ENCODE measurements around the gene DHX36. TPM values are rescaled to one million over a fixed set of nuclear protein-coding genes. Genes with fewer than 3 reads are reported as not detected.

The DHX36 gene
- total and polyA plus RNA-seq, 12 donors, result 17.4 to 84.6 (median 43.1) TPM

DNA sequence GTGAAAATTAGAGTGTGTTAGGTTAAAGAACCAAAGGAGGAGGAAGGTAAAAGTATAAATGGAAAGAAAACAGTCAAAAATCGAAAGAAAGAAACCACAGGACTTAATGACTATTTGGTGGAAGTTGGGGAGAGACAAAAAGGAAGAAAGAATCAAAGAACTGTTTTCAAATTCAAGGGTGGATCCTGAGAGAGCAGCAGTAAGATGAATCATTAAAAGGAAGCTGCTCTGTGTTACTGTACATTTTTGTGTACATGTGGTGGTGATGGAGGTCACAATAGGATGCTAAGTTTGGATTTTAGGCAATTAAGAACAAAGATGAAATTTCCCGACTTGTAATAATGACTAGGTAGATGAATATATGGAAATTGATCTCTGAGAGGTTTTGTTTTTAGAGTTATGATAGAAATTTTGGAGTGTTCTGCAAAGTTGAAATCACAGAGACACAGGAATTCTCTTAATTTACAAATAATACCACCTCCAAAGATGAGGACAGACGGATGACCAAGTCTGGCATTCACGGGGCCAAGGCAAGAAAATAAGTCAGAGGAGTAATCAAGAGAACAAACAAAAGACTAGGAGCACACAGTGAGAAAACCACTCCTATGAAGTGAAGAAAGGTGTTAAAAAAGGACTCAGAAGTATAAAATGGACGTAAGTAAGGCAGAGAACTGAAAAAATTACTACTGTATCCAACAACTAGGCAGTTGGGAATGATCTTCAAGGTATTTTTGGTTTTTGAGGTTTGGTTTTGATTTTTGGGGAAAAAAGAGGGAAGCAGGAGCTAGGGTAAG is 7.1 kb downstream of the DHX36 start:
- H3K4me1 ChIP-seq (replicated peaks in 1 of 2), result peaks cover 0 to 55% of the 10 kb centered on the region in 2 donors
- intact Hi-C loops (cut with DNase I), result no loop called here
- WGBS, 4 donors, result 77 to 82% (median 79%) methylated on average over 5 of the region's 5 CpGs
- H3K4me3 ChIP-seq, result no peak overlapping the region
- no peak for TF ChIP-seq POLR2A (IDR thresholded peaks at IDR 0.05)
- TF ChIP-seq, protein P1, sequence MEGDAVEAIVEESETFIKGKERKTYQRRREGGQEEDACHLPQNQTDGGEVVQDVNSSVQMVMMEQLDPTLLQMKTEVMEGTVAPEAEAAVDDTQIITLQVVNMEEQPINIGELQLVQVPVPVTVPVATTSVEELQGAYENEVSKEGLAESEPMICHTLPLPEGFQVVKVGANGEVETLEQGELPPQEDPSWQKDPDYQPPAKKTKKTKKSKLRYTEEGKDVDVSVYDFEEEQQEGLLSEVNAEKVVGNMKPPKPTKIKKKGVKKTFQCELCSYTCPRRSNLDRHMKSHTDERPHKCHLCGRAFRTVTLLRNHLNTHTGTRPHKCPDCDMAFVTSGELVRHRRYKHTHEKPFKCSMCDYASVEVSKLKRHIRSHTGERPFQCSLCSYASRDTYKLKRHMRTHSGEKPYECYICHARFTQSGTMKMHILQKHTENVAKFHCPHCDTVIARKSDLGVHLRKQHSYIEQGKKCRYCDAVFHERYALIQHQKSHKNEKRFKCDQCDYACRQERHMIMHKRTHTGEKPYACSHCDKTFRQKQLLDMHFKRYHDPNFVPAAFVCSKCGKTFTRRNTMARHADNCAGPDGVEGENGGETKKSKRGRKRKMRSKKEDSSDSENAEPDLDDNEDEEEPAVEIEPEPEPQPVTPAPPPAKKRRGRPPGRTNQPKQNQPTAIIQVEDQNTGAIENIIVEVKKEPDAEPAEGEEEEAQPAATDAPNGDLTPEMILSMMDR (IDR thresholded peaks at IDR 0.05), result no peak
- no peak overlapping the region for H3K27ac ChIP-seq
- DNase-seq, result no peak
- no peaks in the 10 kb centered on the region for H3K9me3 ChIP-seq (replicated peaks in 1 of 3)
- peaks cover 0 to 13% of the 10 kb centered on the region in 2 donors for H3K36me3 ChIP-seq (replicated peaks in 1 of 2)
- H3K27me3 ChIP-seq, result no peaks in the 10 kb centered on the region

DNA sequence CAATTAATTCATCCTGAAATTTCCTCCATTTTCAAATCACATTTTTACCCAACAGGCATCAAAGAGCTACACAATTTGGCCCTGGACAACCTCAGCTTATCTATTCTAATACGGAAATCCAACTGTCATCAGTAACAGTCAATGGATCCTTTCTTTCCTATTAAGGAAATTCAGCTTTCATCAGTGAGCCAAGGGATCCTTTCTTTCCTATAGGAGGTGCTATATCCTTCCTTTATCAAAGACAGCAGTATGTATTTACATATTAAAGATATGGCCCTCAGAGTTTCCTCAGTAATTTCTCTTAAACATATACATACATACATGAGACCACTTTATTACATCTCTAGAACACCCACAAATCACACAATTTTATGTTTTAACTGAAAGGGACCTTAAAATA is 10.1 kb downstream of the DHX36 start:
- no peak overlapping the region for H3K4me3 ChIP-seq
- peaks cover 0 to 21% of the 10 kb centered on the region in 2 donors for H3K36me3 ChIP-seq (replicated peaks in 1 of 2)
- TF ChIP-seq POLR2A (IDR thresholded peaks at IDR 0.05), result no peak
- TF ChIP-seq, protein P1 (IDR thresholded peaks at IDR 0.05), result no peak
- intact Hi-C loops (cut with DNase I), result no loop called here
- 88 to 95% (median 94%) methylated on average over 1 of the region's 1 CpG for WGBS, 4 donors
- H3K9me3 ChIP-seq (replicated peaks in 1 of 3), result no peaks in the 10 kb centered on the region
- H3K27me3 ChIP-seq, result no peaks in the 10 kb centered on the region
- peaks cover 0 to 26% of the 10 kb centered on the region in 2 donors for H3K4me1 ChIP-seq (replicated peaks in 1 of 2)
- no peak for DNase-seq
- H3K27ac ChIP-seq, result no peak overlapping the region

DNA sequence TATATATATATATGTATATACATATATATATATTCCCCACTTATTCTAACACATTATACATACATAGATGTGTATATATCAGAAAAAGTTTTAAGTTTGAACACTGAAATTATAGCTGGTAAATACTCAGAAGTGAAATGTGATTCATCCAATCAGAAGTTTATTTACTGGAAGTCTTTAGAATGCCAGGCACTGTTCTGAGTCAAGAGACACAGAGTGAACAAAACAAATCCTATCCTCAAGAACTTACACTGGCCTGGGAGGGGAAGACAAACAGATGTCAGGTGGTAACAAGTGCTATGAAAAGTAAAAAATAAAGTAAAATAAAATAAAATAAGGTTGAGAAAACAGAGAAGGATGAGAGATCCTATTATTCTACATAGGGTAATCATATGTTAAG is 13.4 kb downstream of the DHX36 start:
- peaks cover 0 to 28% of the 10 kb centered on the region in 2 donors for H3K36me3 ChIP-seq (replicated peaks in 1 of 2)
- DNase-seq, result no peak
- no peaks in the 10 kb centered on the region for H3K9me3 ChIP-seq (replicated peaks in 1 of 3)
- peaks cover 0 to 8% of the 10 kb centered on the region in 2 donors for H3K4me1 ChIP-seq (replicated peaks in 1 of 2)
- intact Hi-C loops (cut with DNase I), result no loop called here
- H3K27me3 ChIP-seq, result no peaks in the 10 kb centered on the region
- no peak overlapping the region for H3K4me3 ChIP-seq
- H3K27ac ChIP-seq, result no peak overlapping the region
- TF ChIP-seq, protein P1 (IDR thresholded peaks at IDR 0.05), result no peak
- no peak for TF ChIP-seq POLR2A (IDR thresholded peaks at IDR 0.05)

DNA sequence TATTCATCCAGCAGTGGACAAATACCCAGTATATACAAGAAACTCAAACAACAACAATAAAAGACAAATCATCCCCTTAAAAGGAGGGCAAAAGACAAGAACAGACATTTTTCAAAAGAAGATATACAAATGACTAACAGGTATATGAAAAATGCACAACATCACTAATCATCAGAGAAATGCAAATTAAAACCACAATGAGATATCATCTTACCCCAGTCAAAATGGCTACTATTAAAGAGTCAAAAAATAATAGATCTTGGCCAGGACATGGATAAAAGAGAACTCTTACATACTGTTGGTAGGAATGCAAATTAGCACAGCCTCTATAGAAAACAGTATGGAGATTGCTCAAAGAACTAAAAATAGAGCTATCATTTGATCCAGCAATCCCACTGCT is 16.9 kb downstream of the DHX36 start:
- Histone ChIP-seq H3K27me3 (no peaks in the 10 kb centered on the region), H3K4me3 (no peak overlapping the region), H3K4me1 (replicated peaks in 1 of 2) (peaks cover 0 to 3% of the 10 kb centered on the region in 2 donors), H3K27ac (no peak overlapping the region), H3K36me3 (replicated peaks in 1 of 2) (peaks cover 0 to 46% of the 10 kb centered on the region in 2 donors), H3K9me3 (replicated peaks in 1 of 3) (no peaks in the 10 kb centered on the region)
- no peak for DNase-seq
- intact Hi-C loops (cut with DNase I), result no loop called here
- TF ChIP-seq, protein P1 (IDR thresholded peaks at IDR 0.05), result no peak
- TF ChIP-seq POLR2A (IDR thresholded peaks at IDR 0.05), result no peak

Data from adrenal gland (tissue), 12 donors.